ENCODE results near the gene SERPING1. TPM values are rescaled to one million over a fixed set of nuclear protein-coding genes. Genes with fewer than 3 reads are reported as not detected.

Gene SERPING1
- total RNA-seq, 1 donor from 2014 or later: 0.93 TPM

GRCh38 chr11:57638005-57638781, 40.7 kb downstream of the SERPING1 start:
- intact Hi-C loops (cut with micrococcal nuclease): no loop called here

GRCh38 chr11:57638811-57639320, 41.4 kb downstream of the SERPING1 start:
- intact Hi-C loops (cut with micrococcal nuclease): no loop called here

GRCh38 chr11:57639321-57640067, 42.0 kb downstream of the SERPING1 start:
- intact Hi-C loops (cut with micrococcal nuclease): no loop called here

- intact Hi-C loops (cut with micrococcal nuclease): no loop called here
These were observed 42.7 kb downstream of the SERPING1 start for GRCh38 chr11:57640068-57640800.

- intact Hi-C loops (cut with micrococcal nuclease): loop anchor here (1.0 kb wide), 1 partner anchor 73 kb away; no protein-coding TSS in a partner anchor
These were observed 43.7 kb downstream of the SERPING1 start for GRCh38 chr11:57641011-57641807.

DNA sequence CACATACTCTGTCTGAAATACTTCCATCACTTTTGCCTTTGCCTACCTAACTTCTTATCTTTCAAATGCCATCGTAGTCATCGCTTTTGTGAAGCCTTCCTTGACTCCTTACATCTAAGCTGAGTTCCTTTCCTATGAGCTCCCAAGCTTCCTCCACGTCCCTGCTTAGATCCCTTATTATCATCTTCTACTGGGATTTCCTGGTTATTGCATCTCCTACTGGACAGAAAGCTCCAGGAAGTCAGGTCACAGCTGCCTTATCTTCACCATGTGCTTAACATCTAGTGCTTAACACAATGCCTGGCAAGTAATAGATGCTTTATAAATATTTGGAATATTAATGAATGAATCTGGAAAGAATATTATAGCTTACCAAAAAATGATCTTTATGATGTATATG, 46.3 kb downstream of the SERPING1 start:
- intact Hi-C loops (cut with micrococcal nuclease): loop anchor here (1.0 kb wide), 5 partner anchors 113 to 299 kb away; no protein-coding TSS in a partner anchor

DNA sequence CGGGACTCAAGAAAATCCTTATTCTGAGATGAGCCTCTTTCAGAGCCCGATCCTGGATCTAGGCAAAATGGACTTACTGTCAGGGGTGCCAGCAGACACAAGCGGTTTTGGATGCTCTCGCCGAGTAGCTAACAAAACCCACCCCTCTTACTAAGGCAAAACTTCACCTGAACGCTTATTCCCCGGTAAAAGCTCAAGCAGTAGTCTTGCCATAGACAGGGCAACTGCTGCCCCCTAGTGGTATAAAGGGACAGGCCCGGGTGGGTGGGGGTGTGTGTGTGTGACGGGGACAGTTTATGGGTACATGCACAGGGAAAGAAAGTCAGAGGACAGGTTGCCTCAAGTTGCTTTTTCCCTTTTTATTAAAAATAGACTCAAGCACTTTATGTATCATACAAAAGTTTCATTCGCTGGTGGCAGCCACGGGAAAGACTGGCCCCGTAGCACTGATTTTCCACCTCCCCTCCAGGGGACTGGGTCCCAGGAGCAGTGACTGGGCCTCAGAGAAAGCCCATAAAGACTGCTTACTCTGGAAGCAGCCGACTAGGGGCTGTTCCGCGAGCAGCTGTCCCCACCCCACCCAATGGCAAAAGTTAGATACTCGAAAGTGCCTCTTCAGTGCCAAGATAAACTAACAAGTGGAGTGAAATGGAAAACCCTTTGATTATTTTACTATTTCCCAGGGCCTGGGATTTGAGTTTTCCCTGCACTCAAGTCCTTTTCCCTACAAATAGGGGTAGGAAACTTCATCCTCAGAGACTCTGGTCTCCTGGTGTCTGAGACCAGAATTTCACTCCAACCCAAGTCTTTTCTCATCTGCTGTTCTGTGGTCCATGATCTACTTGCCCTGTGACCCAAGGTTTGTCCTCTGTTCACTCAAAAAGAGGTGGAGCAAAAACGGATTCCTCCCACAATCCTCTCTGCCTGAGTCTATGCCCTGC, 47.5 kb downstream of the SERPING1 start:
- intact Hi-C loops (cut with micrococcal nuclease): loop anchor here (1.0 kb wide), 5 partner anchors 114 to 300 kb away; no protein-coding TSS in a partner anchor

DNA sequence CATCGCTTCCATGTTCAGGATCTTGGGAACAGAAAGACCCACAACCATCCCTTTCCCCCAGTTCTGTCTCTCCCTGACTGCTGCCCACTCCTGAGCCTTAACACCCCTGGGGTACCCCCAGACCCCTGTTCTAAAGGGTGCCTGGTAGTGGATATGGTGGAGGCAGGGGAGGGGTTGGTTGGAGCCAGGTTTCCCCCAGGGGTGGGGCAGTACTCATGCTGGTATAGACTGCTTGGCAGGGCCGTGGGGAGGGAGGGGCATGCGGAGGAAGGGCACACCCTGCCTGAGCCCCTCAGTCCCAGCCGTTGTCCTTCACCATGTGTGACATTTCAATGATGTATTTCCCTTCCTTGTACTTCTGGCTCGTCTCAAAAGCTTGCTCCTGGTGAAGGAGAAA, 48.2 kb downstream of the SERPING1 start:
- intact Hi-C loops (cut with micrococcal nuclease): no loop called here

DNA sequence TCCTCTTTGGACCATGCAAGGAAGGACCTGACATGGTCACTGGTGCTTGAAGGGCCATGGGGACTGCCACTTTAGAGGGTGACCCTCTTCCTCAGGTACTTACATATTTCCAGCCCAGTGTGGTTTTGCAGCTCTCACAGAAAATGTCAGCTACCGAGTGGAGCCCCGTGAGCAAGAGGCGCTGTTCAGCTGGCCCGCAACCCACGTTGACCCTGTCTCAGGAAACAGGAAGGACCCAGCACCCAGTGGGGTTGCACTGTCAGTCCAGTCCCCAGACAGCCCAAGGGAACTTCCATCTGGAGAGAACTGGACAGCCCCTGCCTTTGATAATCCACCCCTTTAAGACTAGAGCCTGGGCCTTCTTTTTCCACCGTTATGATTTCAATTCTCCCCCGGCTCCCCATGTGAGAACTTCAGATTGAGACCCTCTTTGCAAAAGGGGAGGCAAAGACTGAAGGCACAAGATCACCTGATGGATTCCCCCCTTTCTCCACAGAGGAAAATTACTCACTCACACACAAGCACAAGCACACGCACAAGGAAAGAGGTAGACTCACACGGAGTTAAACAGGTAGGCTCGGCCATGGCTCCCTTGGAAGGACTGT, 48.8 kb downstream of the SERPING1 start:
- intact Hi-C loops (cut with micrococcal nuclease): no loop called here

DNA sequence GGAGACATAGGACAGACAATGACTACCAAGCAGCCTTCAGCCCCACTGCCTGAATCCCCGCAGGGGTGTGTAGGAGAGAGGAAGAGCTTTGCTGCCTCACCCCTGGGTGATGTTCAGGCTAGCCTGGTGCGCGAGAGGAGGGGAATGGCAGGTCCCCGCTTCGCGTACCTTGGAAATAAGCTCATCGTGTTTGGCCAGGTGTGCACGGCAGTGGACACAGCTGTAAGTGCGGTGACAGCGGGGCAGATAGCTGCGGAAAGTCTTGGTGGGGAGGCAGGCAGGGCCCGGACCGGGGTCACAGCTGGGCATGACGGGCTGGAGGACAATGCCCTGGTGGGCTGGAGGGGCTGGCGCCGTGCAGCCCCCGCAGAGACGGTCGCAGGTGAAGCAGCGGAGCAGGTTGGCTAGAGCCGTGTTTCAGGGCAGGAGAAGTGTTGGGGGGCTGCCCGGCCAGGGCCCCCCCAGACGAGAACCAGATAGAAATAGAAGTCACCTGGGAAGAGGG, 49.4 kb downstream of the SERPING1 start:
- intact Hi-C loops (cut with micrococcal nuclease): no loop called here

DNA sequence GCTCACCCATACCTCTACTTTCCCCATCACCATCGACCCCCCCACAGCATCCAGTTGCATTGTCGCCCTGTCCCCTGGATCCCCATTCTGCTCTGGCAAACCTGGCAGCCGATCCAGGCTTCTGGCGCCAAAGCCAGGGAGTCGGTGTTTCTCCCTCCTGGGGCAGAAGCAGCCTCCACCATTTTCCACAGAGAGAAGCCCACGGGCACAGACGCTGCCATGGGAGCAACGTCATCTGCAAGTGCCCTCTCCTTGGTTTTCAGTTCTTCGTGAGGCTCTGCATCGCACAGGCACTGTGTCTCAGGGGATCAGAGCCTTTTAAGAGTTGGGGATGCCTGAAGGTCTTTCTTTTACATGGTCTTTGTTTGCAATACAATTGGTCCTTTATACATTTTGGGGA, 49.9 kb downstream of the SERPING1 start:
- intact Hi-C loops (cut with micrococcal nuclease): no loop called here

DNA sequence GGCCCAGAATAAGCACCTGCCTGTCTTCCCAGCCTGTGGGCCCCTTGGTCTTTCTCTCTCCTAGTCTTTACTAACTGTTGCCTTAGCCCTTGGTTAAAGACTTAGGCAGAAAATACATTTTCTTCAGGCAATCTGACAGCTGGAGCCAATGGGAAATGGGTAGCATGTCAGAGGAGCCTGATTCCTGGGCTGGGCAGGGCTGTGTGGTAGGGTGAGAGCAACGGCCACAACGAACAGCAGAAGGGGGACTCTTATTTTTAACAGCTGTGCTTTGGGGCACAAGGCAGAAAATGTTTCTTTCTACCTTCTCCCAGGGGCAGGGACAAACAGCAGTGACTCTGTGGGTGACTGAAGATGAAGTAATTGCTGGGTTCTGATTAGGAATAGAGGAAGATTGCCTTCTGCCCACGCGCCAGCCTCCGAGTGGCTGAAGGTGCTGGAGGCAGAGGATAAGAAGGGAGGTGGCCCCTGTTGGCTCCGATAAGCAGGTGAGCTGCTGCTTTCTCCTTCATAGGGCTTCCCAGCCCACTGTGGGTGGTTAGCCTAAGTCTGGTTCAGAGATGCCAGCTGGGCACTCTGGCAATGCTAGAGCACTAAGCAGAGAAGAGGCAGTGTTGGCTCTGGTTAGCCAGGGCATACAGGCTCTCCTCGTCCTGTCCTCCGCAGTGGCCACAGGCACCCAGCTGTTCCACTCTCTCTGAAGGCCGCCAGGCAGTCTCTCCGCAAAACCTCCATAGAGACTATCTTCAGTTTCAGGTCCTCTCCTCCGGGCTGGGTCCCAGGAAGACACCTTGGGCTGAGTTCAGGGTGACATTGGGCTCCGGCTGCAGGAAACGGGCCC, 50.7 kb downstream of the SERPING1 start:
- intact Hi-C loops (cut with micrococcal nuclease): loop anchor here (2.0 kb wide), 1 partner anchor 221 kb away; the partner anchor contains the start of gene SLC43A3

GRCh38 chr11:57648801-57649735, 51.6 kb downstream of the SERPING1 start:
- intact Hi-C loops (cut with micrococcal nuclease): loop anchor here (1.0 to 2.0 kb wide), 2 partner anchors 8 to 222 kb away; partner anchors contain the start of genes CLP1 and SLC43A3

DNA sequence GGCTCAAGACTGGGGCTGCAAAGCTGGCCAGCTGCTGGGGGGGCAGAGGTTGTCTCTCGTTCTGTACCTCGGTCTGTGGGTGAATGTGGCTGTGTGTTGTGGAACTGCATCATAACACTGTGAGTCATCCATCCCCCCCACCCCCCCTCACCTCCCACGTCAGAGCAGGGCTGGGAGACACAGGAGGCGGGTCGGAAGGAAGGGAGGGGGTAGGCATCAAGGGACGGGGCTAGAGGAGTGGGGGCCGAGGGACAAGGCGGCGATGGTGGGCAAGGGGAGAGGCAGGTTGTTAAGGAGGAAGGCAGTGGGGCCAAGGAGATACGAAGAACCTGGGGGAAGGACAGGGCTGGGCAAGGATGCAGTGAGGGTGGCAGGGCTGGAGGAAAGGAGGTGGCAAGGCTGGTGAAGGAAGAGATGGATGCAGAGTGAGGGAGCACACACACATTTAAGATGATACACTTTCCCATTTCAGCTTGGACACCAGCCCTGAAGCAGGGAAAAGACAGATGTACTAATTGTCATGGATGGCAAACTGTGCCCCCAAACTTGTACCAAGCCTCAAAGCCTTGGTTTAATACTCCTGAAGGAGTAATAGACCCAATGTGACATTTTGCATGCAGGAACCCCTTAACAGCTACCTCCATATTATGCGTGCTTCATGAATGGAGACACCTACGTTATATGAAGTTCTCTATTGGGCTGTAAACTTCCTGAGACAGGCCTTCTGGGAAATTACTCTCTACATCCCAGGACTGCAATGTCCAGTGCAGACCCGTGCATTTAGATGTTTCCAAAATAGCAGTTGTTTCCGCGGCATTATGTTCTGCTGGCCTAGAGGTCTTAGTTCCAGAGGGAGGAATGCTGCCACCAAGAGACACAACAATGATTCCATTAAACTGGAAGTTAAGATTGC, 52.6 kb downstream of the SERPING1 start, which contains the start of gene YPEL4:
YPEL4 (minus strand) TSS at position 87 of the 913 bp plus-strand sequence. CDS start 2,805 bp downstream, outside the sequence.
- intact Hi-C loops (cut with micrococcal nuclease): loop anchor here (1.0 to 10.0 kb wide), 5 partner anchors 7 to 1905 kb away; partner anchors contain the start of genes CLP1 and SLC43A3

GRCh38 chr11:57650739-57651090, 53.2 kb downstream of the SERPING1 start:
- intact Hi-C loops (cut with micrococcal nuclease): loop anchor here (1.0 to 10.0 kb wide), 3 partner anchors 16 to 1904 kb away; no protein-coding TSS in a partner anchor

Data from T-helper 1 cell treated with Interleukin-12 subunit alpha and Interleukin-12 subunit beta and Interleukin-4 antibody, amounts not matched to agents 30 ng/mL and 1 ng/mL, for 36 hours (primary cell).